NT2/D1 (cell line): Measurements from ENCODE around the gene CFAP20DC.

Source experiments
- SUZ12 ChIP-seq: IDR thresholded peaks from 2 replicates; pipeline ENCODE4 v1.6.1; 2011; ENCODE audit not compliant: insufficient read length, insufficient read depth; ENCODE audit errors: extremely low read depth
- ZNF274 ChIP-seq: IDR thresholded peaks from 2 replicates; pipeline ENCODE4 v1.6.1; 2011; ENCODE audit warnings: mild to moderate bottlenecking, low read depth, low read length

DNA sequence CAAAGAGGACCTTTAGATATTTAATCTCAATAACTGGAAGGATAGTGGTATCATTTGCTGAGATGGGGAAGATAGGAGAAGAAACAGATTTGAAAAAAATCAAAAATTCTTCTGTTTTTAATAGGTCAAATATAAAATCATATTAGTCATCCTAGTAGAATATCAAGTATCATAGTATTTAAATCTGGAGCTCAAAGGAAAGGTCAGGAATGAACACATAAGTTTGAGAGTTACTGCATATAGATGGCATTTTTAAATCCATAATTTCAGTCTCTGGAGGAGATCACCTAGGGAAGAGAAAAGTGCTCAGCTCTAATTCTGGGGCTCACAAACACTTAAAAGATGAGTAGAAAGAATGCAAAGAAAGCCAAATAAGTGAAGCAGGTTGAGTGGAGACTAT is 24.9 kb upstream of the CFAP20DC start:
- TF ChIP-seq SUZ12, result no peak
- TF ChIP-seq ZNF274, result no peak
